Activated CD4-positive, CD25-positive, alpha-beta regulatory T cell treated with anti-CD3 and anti-CD28 coated beads, Interleukin-2, amount 50 U/mL, for 16 hours (primary cell): ENCODE results near the gene QSOX2.

Experiments used
- DNase-seq: peaks from one replicate; pipeline ENCODE4 v3.0.0-alpha.2; 2020; ENCODE audit warnings: low read depth, low spot score

The QSOX2 gene

DNA sequence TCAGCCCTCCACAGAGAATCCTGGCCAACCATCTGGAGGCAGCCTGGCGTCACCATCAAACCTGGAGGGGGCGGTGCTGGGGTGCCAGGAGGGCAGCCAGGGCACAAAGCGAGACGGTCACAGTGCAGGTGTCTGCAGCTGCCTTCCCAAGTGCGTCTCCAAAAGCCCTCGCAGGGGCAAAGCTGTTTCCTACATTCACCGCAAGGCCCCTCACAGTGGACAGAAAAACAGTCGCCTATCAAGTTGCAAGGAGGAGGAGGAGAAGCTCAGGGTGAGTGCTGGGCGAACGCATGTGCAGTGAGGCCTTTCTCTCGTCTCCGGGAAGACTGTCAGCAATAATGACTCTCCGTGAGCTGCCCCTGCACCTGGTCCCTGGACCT, 22.7 kb downstream of the QSOX2 start:
- DNase-seq: no peak

DNA sequence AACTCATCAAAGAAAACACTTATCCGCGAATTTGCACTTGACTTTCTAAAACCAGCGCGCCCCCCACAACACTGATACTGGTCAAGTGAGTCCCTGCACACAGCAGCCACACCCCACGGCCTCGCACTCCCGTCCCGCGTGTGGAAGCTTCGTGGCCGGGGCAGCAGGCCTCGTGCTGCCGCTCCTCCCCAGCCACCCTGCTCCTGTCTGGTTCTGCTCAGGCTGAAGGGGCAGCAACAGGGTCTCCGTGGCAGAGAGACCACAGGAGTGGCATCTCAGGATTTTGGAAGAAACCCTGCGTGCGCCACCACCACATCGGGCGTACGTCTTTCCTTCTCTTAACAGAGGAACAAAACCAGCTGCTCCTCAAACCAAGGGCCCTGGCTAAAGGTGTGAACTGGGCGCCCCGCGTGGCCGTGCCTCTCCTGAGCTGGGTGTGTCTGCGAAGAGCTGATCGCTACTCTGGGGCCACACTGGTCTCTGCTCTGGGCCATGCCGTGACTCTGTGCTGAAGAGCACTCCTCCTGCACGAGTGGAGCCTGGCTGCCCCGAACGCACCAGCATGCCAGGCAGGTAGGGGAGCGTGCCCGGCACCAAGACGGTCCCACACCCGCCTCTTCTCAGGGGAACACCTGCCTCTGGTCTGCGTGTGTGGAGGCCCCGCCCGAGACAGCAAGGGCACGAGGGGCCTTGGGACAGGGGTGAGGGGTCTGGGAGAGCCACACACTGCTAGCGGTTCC, 23.3 kb downstream of the QSOX2 start:
- DNase-seq: no peak

DNA sequence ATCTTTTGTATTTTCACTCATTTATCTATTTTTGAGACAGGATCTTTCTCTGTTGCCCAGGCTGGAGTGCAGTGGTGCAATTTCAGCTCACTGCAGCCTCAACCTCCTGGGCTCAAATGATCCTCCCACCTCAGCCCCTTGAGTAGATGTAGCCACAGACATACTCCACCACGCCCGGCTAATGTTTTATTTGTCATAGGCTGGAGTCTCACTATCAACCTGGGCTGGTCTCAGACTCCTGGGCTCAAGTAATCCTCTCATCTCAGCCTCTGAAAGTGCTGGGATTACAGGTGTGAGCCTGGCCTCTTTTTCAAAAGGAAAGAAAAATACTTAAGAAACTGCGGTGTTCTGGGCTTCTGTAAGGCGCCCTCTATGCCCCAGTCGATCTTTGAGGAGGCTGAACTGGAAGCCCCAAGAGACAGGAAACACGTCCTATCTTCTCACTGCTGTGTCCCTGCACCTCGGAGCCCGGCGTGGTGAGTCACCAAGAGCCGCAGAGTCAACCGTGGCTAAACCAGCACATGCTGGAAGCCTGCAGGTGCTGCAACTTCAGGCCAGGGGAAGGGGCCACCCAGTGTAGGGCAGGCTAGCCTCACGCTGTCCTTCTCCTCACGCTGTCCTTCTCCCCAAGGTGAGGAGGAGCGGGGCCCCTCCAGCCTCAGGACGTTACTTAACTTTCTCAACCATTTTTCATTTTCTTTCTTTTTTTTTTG, 25.4 kb downstream of the QSOX2 start:
- DNase-seq: no peak

DNA sequence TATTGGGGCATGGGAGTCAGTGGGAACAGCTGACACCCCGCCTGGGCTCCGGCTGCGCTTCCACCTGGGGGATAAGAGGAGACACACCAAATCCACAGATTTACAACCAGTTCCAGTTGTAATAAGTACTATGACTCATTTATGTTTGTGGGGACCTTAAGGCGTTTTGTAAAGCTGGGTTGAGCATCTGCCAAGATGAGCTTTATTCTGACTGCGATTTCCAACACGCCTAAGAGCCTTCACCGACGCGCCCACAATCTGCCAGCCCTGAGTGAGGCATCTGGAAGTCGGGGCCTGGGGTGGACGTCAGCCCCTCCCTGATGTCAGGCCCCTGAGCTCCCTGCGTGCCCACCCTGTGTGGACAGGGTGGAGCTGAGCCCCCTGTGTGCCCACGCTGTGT, 26.3 kb downstream of the QSOX2 start:
- DNase-seq: no peak

DNA sequence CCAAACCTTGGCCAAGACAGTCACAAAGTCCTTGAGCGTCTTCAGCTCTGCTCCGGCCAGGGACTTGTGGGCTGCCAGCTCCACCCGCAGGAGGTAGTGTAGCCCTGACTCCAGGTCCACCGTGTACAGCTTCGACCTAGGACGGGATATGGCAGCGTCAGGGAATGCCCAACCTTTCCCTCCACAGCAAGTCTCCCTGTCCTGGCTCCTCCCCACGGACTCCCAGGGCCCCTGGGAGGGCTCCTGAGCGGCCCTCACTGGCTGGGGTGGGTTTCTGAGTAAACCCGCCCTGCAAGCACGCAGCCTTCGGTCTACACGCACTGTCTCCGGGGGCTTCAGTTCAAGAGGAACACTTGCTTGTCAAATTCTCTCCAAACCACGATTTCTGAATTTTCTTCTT, 26.9 kb downstream of the QSOX2 start:
- no peak for DNase-seq

DNA sequence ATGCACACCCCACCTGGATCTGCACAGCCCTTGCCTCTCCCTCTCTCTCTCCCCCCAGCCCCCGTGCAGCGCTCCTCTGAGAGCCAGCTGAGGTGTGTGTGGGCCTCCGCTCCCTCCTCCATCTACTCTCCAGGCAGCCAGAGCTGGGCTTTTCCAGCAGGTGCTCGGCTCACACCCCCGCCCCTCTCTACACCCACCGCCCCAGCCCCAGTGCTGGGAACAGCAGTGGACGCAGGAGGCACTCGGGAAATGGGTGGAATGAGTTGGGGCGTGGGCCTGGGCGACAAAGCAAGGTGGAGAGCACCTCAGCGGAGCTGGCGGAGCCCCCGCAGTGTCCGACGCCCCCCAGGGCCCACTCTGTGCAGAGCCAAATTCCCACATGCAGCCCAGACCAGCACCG, 27.3 kb downstream of the QSOX2 start:
- DNase-seq: no peak

DNA sequence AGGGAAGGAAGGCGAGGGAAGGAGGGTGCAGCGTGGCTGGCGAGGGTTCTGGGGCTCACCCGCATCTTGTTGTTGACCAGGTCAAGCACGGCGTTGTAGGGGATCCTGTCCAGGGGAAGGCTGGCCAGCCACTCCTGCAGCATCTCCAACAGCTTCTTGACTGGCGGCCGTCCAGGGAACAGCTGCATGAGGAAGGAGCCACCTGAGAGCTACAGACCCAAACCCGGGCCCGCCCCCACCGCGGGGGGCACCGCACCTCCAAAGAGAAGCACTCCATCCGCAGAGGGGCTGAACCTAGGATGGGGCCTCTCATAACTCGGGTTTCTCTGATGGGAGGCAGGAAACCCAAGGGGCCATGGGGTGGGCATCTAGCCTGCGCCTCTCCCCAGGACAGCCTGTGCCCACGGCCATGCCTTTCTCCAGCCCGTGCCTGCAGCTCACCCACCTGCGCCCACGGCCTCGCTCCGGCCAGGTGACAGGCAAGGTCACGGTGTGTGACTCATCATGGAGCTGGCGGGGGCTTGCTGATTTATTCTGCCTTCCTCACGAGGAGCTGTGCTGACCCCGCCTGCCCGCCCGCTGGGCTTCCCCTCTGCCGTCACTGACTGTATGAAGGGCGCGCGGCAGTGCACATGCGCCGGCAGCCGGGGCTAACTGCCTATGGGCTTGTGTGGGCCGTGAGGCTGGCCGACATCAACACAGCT, 28.9 kb downstream of the QSOX2 start:
- no peak for DNase-seq

DNA sequence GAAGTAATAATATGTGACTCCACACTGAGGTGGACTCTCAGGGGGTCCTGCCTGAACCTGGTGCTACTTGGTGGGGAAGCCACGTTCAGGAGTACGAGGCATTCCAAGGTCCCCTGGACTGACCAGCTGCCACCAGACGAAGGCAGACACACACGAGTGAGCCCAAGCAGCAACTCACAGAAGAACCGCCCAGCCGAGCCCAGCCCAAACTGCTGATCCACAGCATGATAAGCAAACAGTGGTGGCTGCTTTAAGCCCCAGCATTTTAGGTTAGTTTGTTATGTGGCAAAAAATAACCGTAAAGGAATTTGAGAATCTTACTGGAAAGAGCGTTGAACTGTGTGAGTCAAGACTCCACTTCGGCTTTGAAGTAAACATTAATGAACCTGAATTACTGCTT, 31.9 kb downstream of the QSOX2 start:
- no peak for DNase-seq

DNA sequence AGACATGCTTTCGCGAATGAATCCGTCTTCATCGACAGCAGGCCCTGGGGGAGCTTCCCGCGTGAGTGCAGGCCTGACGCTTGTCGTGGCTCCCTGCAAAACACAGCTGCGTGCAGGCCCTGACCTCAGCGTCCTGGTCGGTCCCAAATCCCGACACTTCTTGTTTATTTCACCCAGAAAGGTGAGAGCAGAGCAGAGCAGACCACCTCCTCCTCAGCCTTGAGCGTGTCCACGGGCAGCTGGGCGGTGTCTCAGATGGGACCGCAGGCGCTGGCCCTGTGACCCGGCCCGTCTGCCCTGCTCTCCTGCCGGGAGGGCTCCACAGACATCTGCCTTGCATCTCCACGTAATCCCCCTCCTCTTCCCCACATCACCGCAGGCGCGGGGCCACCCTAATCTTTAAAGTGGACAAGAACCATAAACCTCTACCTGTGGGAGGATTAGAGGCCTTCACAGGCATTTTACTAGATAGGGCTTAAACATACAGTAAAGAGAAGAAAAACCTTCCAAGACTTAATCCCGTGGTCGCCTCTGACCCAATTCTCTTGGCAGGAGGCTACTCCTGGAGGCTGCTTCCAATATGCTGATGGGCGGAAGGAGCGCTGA, 33.2 kb downstream of the QSOX2 start:
- no peak for DNase-seq

DNA sequence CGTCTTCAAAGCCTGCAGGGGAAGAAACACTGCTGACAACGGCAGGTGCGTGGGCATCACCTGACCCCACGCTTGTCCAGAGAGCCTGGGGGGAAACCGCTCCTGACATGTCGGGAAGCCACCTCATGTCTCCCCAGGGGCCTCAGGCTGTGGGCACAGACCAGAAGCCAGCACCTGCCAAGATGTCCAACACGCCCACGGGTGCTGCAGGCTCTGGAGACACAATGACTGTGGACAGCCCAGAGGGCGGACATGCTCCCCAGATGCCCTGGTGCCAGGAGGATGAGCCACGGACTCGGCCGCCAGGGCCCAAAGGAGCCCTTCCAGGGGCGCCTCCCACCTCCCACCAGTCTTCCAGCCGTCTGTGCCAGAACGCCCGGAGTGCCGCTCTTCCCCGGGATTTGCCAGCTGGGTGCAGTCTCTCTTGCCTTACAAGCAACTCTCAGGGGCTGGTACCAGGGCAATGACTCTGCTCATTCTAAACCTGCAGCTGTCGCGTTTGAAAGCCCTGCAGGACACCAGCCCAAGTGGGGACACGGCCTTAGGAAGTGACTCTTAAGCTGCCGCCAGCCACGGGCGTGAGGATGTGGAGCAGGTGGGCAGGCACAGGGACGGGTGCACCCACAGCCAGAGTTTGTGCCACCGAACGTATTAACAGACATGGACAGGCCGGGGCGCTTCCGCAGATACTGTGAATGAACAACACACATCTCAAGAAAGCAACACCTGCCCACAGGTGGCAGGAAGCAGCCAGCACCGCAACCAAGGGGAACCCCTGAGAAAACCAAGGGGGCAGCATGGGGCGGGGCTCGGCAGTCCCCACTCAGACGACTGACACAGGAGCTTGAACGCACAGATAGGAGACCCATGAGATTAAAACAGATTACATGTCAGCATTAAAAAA, 33.9 kb downstream of the QSOX2 start:
- DNase-seq: no peak

DNA sequence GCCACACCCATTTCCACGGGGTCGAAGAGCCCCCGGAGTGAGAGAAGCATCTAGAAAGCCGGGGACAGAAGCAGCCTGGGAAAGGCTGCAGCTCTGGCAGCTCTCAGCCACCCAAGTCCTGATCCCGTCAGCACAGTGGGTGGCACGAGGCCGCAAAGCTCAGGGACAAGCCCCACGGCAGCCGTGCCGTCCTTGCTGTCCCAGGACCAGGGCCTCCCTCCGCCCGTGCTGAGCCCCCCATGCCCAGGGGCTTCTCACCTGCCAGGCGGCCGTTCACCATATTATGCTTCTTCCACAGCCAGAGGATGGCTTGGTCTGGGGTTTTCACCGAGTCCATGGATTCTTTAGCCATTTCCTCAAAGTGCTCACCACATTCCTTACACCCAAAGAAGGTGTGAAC, 34.6 kb downstream of the QSOX2 start:
- DNase-seq: no peak

DNA sequence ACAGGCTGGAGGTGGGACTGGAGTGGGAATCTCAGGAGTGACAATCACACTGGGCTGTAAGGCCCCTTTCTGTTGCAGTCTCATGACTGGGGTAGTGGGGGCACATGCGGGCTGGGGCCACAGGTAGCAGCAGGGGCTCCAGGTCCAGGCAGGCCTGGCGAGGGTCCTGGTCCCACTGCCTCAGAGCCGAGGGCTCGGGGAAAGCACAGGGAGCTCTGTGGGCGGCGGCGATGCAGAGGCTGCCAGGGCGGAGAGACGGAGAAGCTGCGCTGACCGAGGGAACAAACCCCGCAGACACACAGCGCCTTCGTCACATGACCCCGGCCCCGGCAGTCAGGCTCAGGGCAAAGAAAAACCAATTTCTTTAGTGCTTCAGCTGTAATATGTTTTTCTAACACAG, 35.3 kb downstream of the QSOX2 start:
- no peak for DNase-seq

DNA sequence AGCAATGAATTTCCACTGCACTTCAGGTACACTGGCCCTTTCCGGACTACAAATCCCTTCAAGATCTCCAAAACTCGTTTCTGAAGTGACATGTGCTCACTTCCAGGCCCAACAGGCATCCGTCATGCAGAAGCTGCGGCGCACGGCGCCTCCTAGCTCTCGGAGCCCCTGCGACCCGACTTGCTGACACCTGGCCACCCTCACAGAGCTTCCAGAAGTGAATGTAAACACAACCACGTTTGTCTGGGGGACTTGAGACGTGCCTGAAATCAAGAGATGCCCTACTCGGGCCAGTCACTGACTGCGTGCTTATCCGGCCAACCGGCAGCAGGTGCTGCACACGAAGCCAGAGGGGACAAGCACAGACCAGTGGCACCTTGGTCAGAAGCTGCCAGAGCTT, 35.8 kb downstream of the QSOX2 start:
- no peak for DNase-seq

DNA sequence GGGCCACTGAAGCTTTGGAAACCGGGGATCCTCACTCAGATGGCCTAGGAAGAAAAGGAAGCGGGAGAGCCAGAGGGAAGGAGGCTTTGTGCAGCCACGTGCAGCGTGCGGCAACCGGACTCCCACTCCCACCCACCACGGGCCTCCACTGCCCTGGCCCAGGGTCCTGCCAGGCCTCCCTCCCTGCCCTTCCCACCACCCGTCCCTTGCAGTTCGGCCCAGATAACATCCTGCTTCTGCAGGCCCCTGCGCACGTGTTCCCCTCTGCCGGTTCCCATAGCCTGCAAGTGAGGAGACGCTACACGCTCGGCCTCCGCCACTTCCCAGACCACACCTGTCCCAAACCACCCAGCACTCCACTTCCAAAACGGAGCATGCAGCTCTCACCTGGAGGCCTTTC, 36.4 kb downstream of the QSOX2 start:
- DNase-seq: no peak

DNA sequence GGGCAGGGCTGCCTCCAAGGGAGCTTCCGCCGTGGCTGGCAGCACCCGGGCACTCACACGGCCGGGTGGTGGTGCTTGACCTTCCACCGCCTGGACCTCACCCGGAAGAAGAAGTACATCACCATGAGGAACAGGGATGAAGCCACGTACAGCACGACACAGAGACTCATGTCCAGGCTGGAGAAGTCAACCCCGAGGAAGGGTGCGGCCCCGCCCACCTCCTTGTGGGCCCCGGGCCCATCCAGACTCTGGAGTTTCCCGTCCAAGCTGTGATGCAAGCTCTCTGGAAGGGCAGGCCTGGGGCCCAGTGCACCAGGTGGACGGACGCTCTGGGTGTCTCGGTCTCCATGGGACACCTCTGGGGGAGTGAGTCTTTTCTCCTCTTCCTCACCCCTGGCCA, 36.9 kb downstream of the QSOX2 start:
- no peak for DNase-seq

DNA sequence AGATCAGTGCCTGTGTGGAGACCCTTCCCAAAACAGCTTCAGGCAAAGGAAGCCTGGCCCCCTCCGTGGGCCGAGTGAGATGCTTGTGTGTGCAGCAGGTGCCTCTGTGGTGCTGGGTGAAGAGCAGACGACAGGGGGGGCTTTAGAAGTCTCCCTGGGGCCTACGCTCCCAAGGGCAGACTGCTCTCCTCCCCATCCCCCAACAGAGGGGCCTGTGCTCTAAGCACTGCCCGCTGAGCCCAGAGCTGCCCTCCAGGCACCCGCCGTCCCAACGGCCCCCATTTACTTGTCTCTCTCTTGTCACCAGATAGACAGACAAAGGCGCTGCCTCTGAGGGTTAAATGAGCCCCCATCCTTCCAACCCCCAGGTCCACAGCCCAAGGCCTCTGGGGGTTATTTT, 38.0 kb downstream of the QSOX2 start:
- DNase-seq: no peak

DNA sequence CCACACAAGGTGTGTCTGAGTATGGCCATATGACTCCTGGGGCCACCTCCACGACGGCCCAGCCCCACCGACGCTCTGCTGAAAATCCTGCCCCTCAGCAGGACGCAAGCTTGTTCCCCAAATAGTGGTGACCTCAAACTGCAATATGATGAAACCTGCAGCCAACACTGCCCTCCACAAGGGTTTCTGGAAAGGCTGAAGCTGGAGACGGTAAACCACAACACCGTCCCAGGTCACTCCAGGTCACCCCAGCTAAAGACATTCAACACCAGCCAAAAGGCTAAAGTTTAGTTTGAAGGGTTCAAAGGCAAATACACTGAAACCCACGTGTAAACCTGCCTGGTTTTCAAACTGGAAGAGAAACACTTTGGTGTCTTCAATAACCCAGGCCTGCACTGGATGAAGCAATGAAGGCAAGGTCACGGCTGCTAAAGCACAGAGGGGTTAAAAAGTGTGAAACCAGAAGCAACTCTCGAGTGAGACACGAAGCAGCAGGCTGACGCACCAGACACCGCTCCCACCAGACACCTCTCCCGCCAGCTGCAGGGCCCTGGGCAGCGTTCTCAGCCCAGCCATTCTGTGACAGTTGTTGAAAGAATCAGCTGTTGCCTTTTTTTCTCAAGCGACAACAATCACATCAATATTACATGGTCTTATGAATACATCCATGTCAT, 38.9 kb downstream of the QSOX2 start:
- DNase-seq: no peak

DNA sequence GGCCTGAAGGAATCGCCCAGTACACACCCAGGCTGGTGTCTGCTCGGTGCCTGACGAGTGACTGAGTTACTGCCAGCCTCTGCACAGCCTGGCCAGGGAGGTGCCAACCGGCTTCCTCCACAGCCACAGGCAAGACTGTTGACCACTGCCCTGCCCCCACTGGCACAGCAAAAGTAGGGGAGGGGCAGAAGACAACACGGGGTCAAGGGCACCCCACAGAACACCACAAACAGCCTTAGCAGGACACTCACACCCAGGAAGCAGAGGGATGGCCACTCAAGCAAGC, 40.0 kb downstream of the QSOX2 start:
- no peak for DNase-seq

DNA sequence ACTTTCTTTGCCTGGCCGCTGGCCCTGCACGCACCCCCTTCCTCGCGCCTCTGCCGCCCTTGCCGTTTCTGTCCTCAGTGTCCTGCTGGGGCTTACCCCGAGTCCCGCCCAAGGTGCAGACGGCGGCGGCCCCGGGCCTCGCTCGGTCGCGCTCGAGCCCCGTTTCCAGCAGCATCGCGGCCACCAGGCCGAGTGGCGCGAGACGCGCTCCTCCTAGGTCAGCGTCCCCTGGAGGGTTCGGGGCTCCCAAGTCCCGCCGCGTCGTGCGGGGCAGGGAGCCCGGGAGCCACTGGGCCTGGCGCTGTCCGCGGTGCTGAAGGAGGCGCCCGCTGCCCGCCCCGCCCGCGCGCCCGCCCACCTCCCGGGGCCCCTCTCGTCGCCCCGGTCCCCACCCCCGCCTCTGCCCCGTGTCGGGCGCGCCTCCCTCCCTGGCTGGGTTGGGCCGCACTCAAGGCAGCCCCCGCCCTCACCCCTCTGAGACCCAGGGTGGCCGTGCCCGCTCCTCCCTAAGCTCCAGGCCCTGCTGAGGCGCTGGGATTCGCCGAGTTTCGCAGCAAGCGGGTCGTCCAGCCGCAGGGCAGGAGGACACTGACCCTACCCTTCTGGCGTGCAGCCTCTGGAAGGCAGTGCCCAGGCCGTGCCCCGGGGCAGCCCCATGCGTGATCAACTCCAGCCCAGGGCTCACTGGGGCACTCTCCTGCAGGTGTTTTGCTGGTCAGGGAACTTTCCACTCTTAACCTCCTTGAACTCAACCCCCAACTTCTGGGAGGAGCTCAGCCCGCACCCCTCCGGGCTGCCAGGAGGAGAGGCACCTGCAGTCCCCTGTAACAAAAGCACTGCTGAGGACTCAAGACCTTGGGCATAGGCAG, 40.5 kb downstream of the QSOX2 start, which contains the start of gene LHX3:
TSS of gene LHX3 (minus strand) at position 291 of the 869 bp plus-strand sequence. CDS start at position 175, 116 bp downstream.
- no peak for DNase-seq
